ENCODE results near the gene BRD3.

BRD3 gene

GRCh38 chr9:134053941-134054761 lies 13.7 kb downstream of the BRD3 start:
- no peak for DNase-seq

GRCh38 chr9:134053401-134053871 lies 14.4 kb downstream of the BRD3 start:
- no peak for DNase-seq

GRCh38 chr9:134052941-134053340 lies 14.9 kb downstream of the BRD3 start:
- no peak for DNase-seq

- no peak for DNase-seq
These were observed 15.3 kb downstream of the BRD3 start for GRCh38 chr9:134052491-134052890.

GRCh38 chr9:134051319-134051718 lies 16.5 kb downstream of the BRD3 start:
- no peak for DNase-seq

GRCh38 chr9:134050726-134051125 lies 17.1 kb downstream of the BRD3 start:
- DNase-seq = no peak

- no peak for DNase-seq
These were observed 17.8 kb downstream of the BRD3 start for GRCh38 chr9:134049772-134050588.

GRCh38 chr9:134049236-134049635 lies 18.6 kb downstream of the BRD3 start:
- no peak for DNase-seq

GRCh38 chr9:134048582-134048968 lies 19.3 kb downstream of the BRD3 start:
- DNase-seq = no peak

- no peak for DNase-seq
These were observed 19.8 kb downstream of the BRD3 start for GRCh38 chr9:134047868-134048581.

- DNase-seq = no peak
These were observed 20.7 kb downstream of the BRD3 start for GRCh38 chr9:134046894-134047681.

- DNase-seq = no peak
These were observed 21.8 kb downstream of the BRD3 start for GRCh38 chr9:134045841-134046544.

GRCh38 chr9:134044944-134045343 lies 22.9 kb downstream of the BRD3 start:
- DNase-seq = no peak

GRCh38 chr9:134043531-134043988 lies 24.3 kb downstream of the BRD3 start:
- DNase-seq = no peak

GRCh38 chr9:134041649-134041962 lies 26.2 kb downstream of the BRD3 start:
- DNase-seq = no peak

GRCh38 chr9:134040781-134041648 lies 26.8 kb downstream of the BRD3 start:
- no peak for DNase-seq

GRCh38 chr9:134040176-134040565 lies 27.7 kb downstream of the BRD3 start:
- DNase-seq = no peak

GRCh38 chr9:134039386-134040175 lies 28.2 kb downstream of the BRD3 start:
- no peak for DNase-seq

- no peak for DNase-seq
These were observed 30.2 kb downstream of the BRD3 start for GRCh38 chr9:134037641-134038040.

GRCh38 chr9:134036130-134036529 lies 31.7 kb downstream of the BRD3 start:
- no peak for DNase-seq
